ENCODE data around the gene C1QC. TPM values are rescaled to one million over a fixed set of nuclear protein-coding genes. Genes with fewer than 3 reads are reported as not detected.

Gene C1QC
- total and polyA plus RNA-seq, 2 donors (not counting 1 experiment from before 2014, with no cell fraction given) = not detected

- Histone ChIP-seq H3K27me3 (replicated peaks in 1 of 4; ENCODE audit: control extremely low read depth in 1 of 4, control insufficient read depth in 3 of 4, insufficient read depth in 4 of 4, low read length in 3 of 4) (no peaks in the 10 kb centered on the region), H3K4me3 (ENCODE audit: control extremely low read depth in 1 of 5, extremely low read depth in 1 of 5, insufficient read depth in 1 of 5, low read depth in 2 of 5, low read length in 4 of 5) (no peak overlapping the region), H4K20me1 (ENCODE audit: control insufficient read depth, insufficient read depth, low read length, poor library complexity, severe bottlenecking) (no peaks in the 10 kb centered on the region), H2AFZ (ENCODE audit: insufficient read depth, low read depth, low read length, poor library complexity, severe bottlenecking) (no peak overlapping the region), H3K27ac (ENCODE audit: low read length in 2 of 2) (no peak overlapping the region), H3K79me2 (ENCODE audit: control insufficient read depth, insufficient read depth, low read length) (no peaks in the 10 kb centered on the region), H3K9ac (ENCODE audit: low read length) (no peak overlapping the region), H3K4me2 (replicated peaks; ENCODE audit: low read depth, low read length, poor library complexity, severe bottlenecking) (no peak overlapping the region), H3K4me1 (ENCODE audit: control insufficient read depth in 2 of 2, insufficient read depth in 2 of 2, low read length in 2 of 2) (no peaks in the 10 kb centered on the region), H3K36me3 (replicated peaks in 1 of 2; ENCODE audit: control extremely low read depth in 1 of 2, control insufficient read depth in 1 of 2, extremely low read depth in 1 of 2, insufficient read depth in 2 of 2, low read length in 1 of 2) (no peaks in the 10 kb centered on the region), H3K9me3 (ENCODE audit: control extremely low read depth in 1 of 3, control insufficient read depth in 2 of 3, insufficient read depth in 1 of 3, low read length in 2 of 3) (no peaks in the 10 kb centered on the region)
- DNase-seq (no peak), ATAC-seq (ENCODE audit: low read depth) (no peak)
- peaks cover 20% of the 10 kb centered on the region for H3K27me3 Mint-ChIP-seq
- intact Hi-C loops (cut with micrococcal nuclease) = no loop called here
- ChIA-PET CTCF (no interaction called here), POLR2A (no interaction called here)
- no peak overlapping the region for H3K27ac Mint-ChIP-seq
- H3K4me1 Mint-ChIP-seq = no peaks in the 10 kb centered on the region
- H3K9me3 Mint-ChIP-seq (ENCODE audit: insufficient read depth) = no peaks in the 10 kb centered on the region
- no peak for TF ChIP-seq CTCF (IDR thresholded peaks at IDR 0.05)
- TF ChIP-seq EZH2 (IDR thresholded peaks at IDR 0.05; ENCODE audit: borderline replicate concordance, insufficient read depth, low read depth, low read length, poor library complexity, severe bottlenecking) = no peak
- 93% methylated on average over 7 of the region's 13 CpGs for WGBS (ENCODE audit: insufficient coverage)
- no peak overlapping the region for H3K4me3 Mint-ChIP-seq
Observed at GRCh38 chr1:22650089-22650693, 6.8 kb downstream of the C1QC start.

- TF ChIP-seq CTCF (IDR thresholded peaks at IDR 0.05) (no peak), EZH2 (IDR thresholded peaks at IDR 0.05; ENCODE audit: borderline replicate concordance, insufficient read depth, low read depth, low read length, poor library complexity, severe bottlenecking) (no peak)
- DNase-seq = no peak
- Histone ChIP-seq H3K36me3 (replicated peaks in 1 of 2; ENCODE audit: control extremely low read depth in 1 of 2, control insufficient read depth in 1 of 2, extremely low read depth in 1 of 2, insufficient read depth in 2 of 2, low read length in 1 of 2) (no peaks in the 10 kb centered on the region), H4K20me1 (ENCODE audit: control insufficient read depth, insufficient read depth, low read length, poor library complexity, severe bottlenecking) (no peaks in the 10 kb centered on the region), H3K4me3 (ENCODE audit: control extremely low read depth in 1 of 5, extremely low read depth in 1 of 5, insufficient read depth in 1 of 5, low read depth in 2 of 5, low read length in 4 of 5) (no peak overlapping the region), H3K4me2 (replicated peaks; ENCODE audit: low read depth, low read length, poor library complexity, severe bottlenecking) (no peak overlapping the region), H3K9ac (ENCODE audit: low read length) (no peak overlapping the region), H3K9me3 (ENCODE audit: control extremely low read depth in 1 of 3, control insufficient read depth in 2 of 3, insufficient read depth in 1 of 3, low read length in 2 of 3) (no peaks in the 10 kb centered on the region), H3K4me1 (ENCODE audit: control insufficient read depth in 2 of 2, insufficient read depth in 2 of 2, low read length in 2 of 2) (no peaks in the 10 kb centered on the region), H3K27me3 (replicated peaks in 1 of 4; ENCODE audit: control extremely low read depth in 1 of 4, control insufficient read depth in 3 of 4, insufficient read depth in 4 of 4, low read length in 3 of 4) (no peaks in the 10 kb centered on the region), H2AFZ (ENCODE audit: insufficient read depth, low read depth, low read length, poor library complexity, severe bottlenecking) (no peak overlapping the region), H3K27ac (ENCODE audit: low read length in 2 of 2) (no peak overlapping the region), H3K79me2 (ENCODE audit: control insufficient read depth, insufficient read depth, low read length) (no peaks in the 10 kb centered on the region)
- ATAC-seq (ENCODE audit: low read depth) = no peak
- Mint-ChIP-seq H3K4me3 (no peak overlapping the region), H3K9me3 (ENCODE audit: insufficient read depth) (no peaks in the 10 kb centered on the region), H3K27ac (no peak overlapping the region), H3K4me1 (no peaks in the 10 kb centered on the region), H3K27me3 (peaks cover 23% of the 10 kb centered on the region)
- intact Hi-C loops (cut with micrococcal nuclease) = no loop called here
- POLR2A ChIA-PET = no interaction called here
- 97% methylated on average over 8 of the region's 15 CpGs for WGBS (ENCODE audit: insufficient coverage)
- CTCF ChIA-PET = no interaction called here
Observed at GRCh38 chr1:22651941-22652856, 8.8 kb downstream of the C1QC start.

Data from B cell (primary cell).